Gastrocnemius medialis (tissue), 4 donors: ENCODE data around the gene FGFRL1.

Experiments
- POLR2A ChIP-seq, 2 donors: fragments of 450-650 bp; IDR thresholded peaks; one replicate each; pipeline ENCODE4 v1.6.1; 2017; ENCODE audit warnings: antibody characterized with exemption in 2 of 2, mild to moderate bottlenecking in 2 of 2, moderate library complexity in 2 of 2
- TF ChIP-seq, protein P1 (sequence below), 5 experiments: fragments of 450-650 bp in 3 of 5; fragments of 200-600 bp in 2 of 5; sonication (generic) in 2 of 5; IDR thresholded peaks in 4 of 5; conservative IDR thresholded peaks in 1 of 5; 1 replicate in 4 of 5; 2 replicates in 1 of 5; pipeline ENCODE4 v1.5.1; 2016 to 2019; ENCODE audit warnings: antibody characterized with exemption in 5 of 5, mild to moderate bottlenecking in 3 of 5, moderate library complexity in 3 of 5

DNA sequence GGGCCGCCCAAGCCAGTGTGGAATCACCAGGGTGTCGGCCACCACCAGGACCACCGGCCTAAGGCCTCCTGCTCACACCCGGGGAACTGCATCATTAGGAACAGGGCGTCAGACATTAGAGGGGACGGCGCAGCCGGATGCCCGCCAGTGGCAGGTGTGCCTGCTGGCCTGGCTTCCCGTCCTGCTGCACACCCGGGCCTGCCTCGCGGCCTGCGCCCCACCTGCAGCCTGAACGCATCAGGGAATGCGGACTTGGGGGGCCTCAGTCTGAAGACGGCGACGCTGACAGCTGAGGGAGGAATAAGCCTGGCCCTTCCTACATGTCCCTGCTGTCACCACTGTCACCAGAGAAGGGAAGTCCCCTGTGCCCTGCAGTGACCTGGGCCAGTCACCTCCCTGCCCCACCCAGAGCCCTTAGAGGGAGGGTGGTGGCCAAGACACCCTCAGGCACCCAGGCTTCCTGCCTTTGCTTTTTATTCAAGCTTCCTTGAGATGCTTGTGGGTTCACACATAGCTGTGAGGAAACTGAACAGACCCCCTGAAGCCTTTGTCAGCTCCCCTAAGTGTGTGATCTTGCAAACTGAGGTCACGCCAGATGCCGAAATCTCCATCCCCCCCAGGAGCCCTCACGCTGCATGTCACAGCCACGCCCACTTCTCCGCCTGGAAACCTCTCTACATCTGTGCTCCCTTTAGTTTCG lies 41.2 kb upstream of the FGFRL1 start:
- no peak for TF ChIP-seq POLR2A (IDR thresholded peaks at IDR 0.05)
- TF ChIP-seq, protein P1, sequence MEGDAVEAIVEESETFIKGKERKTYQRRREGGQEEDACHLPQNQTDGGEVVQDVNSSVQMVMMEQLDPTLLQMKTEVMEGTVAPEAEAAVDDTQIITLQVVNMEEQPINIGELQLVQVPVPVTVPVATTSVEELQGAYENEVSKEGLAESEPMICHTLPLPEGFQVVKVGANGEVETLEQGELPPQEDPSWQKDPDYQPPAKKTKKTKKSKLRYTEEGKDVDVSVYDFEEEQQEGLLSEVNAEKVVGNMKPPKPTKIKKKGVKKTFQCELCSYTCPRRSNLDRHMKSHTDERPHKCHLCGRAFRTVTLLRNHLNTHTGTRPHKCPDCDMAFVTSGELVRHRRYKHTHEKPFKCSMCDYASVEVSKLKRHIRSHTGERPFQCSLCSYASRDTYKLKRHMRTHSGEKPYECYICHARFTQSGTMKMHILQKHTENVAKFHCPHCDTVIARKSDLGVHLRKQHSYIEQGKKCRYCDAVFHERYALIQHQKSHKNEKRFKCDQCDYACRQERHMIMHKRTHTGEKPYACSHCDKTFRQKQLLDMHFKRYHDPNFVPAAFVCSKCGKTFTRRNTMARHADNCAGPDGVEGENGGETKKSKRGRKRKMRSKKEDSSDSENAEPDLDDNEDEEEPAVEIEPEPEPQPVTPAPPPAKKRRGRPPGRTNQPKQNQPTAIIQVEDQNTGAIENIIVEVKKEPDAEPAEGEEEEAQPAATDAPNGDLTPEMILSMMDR (IDR thresholded peaks at IDR 0.05 in 4 of 5, conservative IDR thresholded peaks at IDR 0.05 in 1 of 5): no peak
